Panc1 (cell line): ENCODE data around the gene RGS6. TPM values are rescaled to one million over a fixed set of nuclear protein-coding genes. Genes with fewer than 3 reads are reported as not detected.

Source experiments
- ATAC-seq: fragments of 200-7000 bp; cut with Tn5 transposase; 2 replicates; pipeline ENCODE4 v1.9.1; 2020; ENCODE audit warnings: mild to moderate bottlenecking, moderate library complexity
- BruUV-seq: library from RNA; stranded (reverse); fragments of 400-500 nt; replicated peaks from 2 replicates; lab custom pipeline; 2021; lab: Mats Ljungman, UMichigan
- CTCF ChIA-PET: fragments of 300-600 bp; sonication (Branson Sonifier 250); formaldehyde crosslinking; loops from one replicate; lab custom pipeline; 2022; ENCODE audit warnings: antibody characterized with exemption; lab: Charles Lee
- POLR2A ChIA-PET: fragments of 300-600 bp; sonication (Branson Sonifier 250); formaldehyde crosslinking; loops from one replicate; lab custom pipeline; 2022; ENCODE audit warnings: antibody characterized with exemption; lab: Charles Lee
- DNase-seq: peaks from one replicate; pipeline ENCODE4 v3.0.0-alpha.2; 2010; ENCODE audit warnings: low read depth, low spot score
- H3K27ac ChIP-seq: 2 replicates; pipeline ENCODE4 v1.5.1; 2011; ENCODE audit warnings: mild to moderate bottlenecking, low read length, inconsistent platforms
- H3K27me3 ChIP-seq: fragments of 200-500 bp; sonication (Bioruptor generic); 2 replicates; pipeline ENCODE4 v1.6.0; 2014; ENCODE audit warnings: low read length, inconsistent platforms; ENCODE audit not compliant: control insufficient read depth, insufficient read depth
- H3K36me3 ChIP-seq: fragments of 200-500 bp; sonication (Bioruptor generic); 2 replicates; pipeline ENCODE4 v1.5.1; 2014; ENCODE audit warnings: inconsistent platforms, mild to moderate bottlenecking, low read length, moderate library complexity; ENCODE audit not compliant: control insufficient read depth, insufficient read depth
- H3K4me1 ChIP-seq: 2 replicates; pipeline ENCODE4 v1.5.1; 2011; ENCODE audit warnings: inconsistent platforms, mild to moderate bottlenecking, low read length, moderate library complexity; ENCODE audit not compliant: control insufficient read depth, insufficient read depth
- H3K4me3 ChIP-seq, 2 experiments: 2 replicates each; pipeline ENCODE4 v1.5.1; 2011 to 2012; ENCODE audit warnings: low read depth in 2 of 2, low read length in 2 of 2, mild to moderate bottlenecking in 2 of 2, inconsistent platforms in 1 of 2, moderate library complexity in 1 of 2
- H3K9me3 ChIP-seq: fragments of 200-500 bp; sonication (Bioruptor generic); 2 replicates; pipeline ENCODE4 v1.5.1; 2014; ENCODE audit warnings: low read depth, mild to moderate bottlenecking, inconsistent platforms, low read length, moderate library complexity; ENCODE audit not compliant: control insufficient read depth, insufficient read depth
- POLR2AphosphoS5 ChIP-seq: IDR thresholded peaks from 2 replicates; pipeline ENCODE4 v1.6.1; 2012; ENCODE audit warnings: mild to moderate bottlenecking, low read depth, low read length, moderate library complexity
- SIN3A ChIP-seq: IDR thresholded peaks from 2 replicates; pipeline ENCODE4 v1.6.1; 2012; ENCODE audit warnings: low read depth, mild to moderate bottlenecking, low read length, moderate library complexity, borderline replicate concordance; ENCODE audit not compliant: insufficient read depth
- TCF7L2 ChIP-seq: IDR thresholded peaks from 2 replicates; pipeline ENCODE4 v1.6.1; 2011; ENCODE audit warnings: mild to moderate bottlenecking, low read depth, low read length, inconsistent platforms
- in situ Hi-C: cut with HindIII; loops from 2 replicates; pipeline ENCODE4 v1.10.0; 2016; ENCODE audit warnings: low sequenced_read_pairs, low pct_unique_long_range_greater_than_20kb
- intact Hi-C: fragments of 100-400 bp; cut with micrococcal nuclease; formaldehyde crosslinking; loops from one replicate; pipeline ENCODE4 v1.10.0; 2022; ENCODE audit not compliant: unreplicated experiment
- total RNA-seq: library from RNA; stranded (reverse); gene quantifications from one replicate; pipeline ENCODE4 v1.2.1, GENCODE V29; 2021; ENCODE audit not compliant: unreplicated experiment
- TF ChIP-seq, protein P1 (sequence below), 2 experiments: IDR thresholded peaks; 2 replicates each; pipeline ENCODE4 v1.6.1; 2011 to 2012; ENCODE audit warnings: low read depth in 2 of 2, control low read depth in 1 of 2, low read length in 1 of 2, mild to moderate bottlenecking in 1 of 2, moderate library complexity in 1 of 2; ENCODE audit not compliant: insufficient read depth in 1 of 2
- TF ChIP-seq, protein P2 (sequence below): fragments of 450-650 bp; IDR thresholded peaks from 2 replicates; pipeline ENCODE4 v1.5.1; 2017; ENCODE audit warnings: mild to moderate bottlenecking

RGS6 gene
- total RNA-seq, 1 experiment from 2014 or later: not detected

DNA sequence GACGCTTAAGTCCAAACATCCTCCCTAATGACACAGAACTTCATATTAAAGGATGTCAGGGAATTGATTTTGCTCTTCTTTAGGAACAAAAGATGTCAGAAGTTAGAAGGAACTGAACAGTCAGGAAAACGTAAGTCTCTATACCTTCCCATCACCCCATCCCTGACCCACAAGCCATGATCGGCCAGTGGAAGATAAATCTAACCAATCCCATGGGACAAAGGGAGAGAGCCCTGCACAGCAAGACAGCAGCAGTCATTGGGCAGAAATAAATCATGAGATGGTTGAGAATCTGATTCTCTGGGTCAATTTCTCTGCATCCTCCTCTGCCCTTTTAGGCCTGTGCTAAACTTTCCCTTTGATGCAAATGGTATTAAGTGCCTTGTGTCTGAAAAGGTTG, 414.9 kb downstream of the RGS6 start:
- no peaks in the 10 kb centered on the region for H3K36me3 ChIP-seq
- no peaks in the 10 kb centered on the region for H3K4me1 ChIP-seq
- H3K4me3 ChIP-seq: no peak overlapping the region
- CTCF ChIA-PET: interaction anchor here (0.7 kb wide), 1 partner anchor 912 kb away, joined by 3 read pairs; no protein-coding TSS in a partner anchor
- in situ Hi-C loops (no loop called here), intact Hi-C loops (no loop called here)
- POLR2A ChIA-PET: no interaction called here
- ATAC-seq (no peak), DNase-seq (no peak)
- no peaks in the 10 kb centered on the region for H3K9me3 ChIP-seq
- BruUV-seq: no TSS peak
- TF ChIP-seq POLR2AphosphoS5: no peak
- TF ChIP-seq, protein P1, sequence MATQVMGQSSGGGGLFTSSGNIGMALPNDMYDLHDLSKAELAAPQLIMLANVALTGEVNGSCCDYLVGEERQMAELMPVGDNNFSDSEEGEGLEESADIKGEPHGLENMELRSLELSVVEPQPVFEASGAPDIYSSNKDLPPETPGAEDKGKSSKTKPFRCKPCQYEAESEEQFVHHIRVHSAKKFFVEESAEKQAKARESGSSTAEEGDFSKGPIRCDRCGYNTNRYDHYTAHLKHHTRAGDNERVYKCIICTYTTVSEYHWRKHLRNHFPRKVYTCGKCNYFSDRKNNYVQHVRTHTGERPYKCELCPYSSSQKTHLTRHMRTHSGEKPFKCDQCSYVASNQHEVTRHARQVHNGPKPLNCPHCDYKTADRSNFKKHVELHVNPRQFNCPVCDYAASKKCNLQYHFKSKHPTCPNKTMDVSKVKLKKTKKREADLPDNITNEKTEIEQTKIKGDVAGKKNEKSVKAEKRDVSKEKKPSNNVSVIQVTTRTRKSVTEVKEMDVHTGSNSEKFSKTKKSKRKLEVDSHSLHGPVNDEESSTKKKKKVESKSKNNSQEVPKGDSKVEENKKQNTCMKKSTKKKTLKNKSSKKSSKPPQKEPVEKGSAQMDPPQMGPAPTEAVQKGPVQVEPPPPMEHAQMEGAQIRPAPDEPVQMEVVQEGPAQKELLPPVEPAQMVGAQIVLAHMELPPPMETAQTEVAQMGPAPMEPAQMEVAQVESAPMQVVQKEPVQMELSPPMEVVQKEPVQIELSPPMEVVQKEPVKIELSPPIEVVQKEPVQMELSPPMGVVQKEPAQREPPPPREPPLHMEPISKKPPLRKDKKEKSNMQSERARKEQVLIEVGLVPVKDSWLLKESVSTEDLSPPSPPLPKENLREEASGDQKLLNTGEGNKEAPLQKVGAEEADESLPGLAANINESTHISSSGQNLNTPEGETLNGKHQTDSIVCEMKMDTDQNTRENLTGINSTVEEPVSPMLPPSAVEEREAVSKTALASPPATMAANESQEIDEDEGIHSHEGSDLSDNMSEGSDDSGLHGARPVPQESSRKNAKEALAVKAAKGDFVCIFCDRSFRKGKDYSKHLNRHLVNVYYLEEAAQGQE (IDR thresholded peaks at IDR 0.05; ENCODE audit: insufficient read depth in 1 of 2, low read depth in 2 of 2, low read length in 1 of 2): no peak
- H3K27ac ChIP-seq: no peak overlapping the region
- no peaks in the 10 kb centered on the region for H3K27me3 ChIP-seq

DNA sequence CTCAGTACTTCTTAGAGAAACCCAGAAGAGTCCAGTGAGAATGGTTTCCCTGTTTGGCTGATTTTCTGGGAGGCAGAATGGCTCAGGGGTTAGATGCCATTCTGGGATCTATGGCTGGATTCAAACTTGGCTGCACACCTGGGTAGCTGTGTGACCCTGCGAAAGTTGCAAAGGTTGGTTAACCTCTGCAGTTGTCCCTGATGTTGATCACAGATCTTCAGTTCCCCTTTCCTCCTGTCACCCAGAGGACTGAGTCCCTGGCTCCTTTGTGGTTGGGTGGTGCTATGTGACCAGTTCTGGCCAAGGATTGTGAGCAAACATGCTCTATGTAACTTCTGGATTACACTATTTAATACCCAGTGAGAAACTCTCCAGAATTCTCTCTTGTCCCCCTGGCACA, 418.0 kb downstream of the RGS6 start:
- no peaks in the 10 kb centered on the region for H3K36me3 ChIP-seq
- no TSS peak for BruUV-seq
- no peaks in the 10 kb centered on the region for H3K27me3 ChIP-seq
- H3K27ac ChIP-seq: no peak overlapping the region
- ATAC-seq (no peak), DNase-seq (no peak)
- in situ Hi-C loops: no loop called here
- H3K9me3 ChIP-seq: no peaks in the 10 kb centered on the region
- CTCF ChIA-PET: no interaction called here
- TF ChIP-seq TCF7L2 (no peak), SIN3A (no peak), POLR2AphosphoS5 (no peak)
- TF ChIP-seq, protein P1 (IDR thresholded peaks at IDR 0.05; ENCODE audit: insufficient read depth in 1 of 2, low read depth in 2 of 2, low read length in 1 of 2): no peak
- TF ChIP-seq, protein P2, sequence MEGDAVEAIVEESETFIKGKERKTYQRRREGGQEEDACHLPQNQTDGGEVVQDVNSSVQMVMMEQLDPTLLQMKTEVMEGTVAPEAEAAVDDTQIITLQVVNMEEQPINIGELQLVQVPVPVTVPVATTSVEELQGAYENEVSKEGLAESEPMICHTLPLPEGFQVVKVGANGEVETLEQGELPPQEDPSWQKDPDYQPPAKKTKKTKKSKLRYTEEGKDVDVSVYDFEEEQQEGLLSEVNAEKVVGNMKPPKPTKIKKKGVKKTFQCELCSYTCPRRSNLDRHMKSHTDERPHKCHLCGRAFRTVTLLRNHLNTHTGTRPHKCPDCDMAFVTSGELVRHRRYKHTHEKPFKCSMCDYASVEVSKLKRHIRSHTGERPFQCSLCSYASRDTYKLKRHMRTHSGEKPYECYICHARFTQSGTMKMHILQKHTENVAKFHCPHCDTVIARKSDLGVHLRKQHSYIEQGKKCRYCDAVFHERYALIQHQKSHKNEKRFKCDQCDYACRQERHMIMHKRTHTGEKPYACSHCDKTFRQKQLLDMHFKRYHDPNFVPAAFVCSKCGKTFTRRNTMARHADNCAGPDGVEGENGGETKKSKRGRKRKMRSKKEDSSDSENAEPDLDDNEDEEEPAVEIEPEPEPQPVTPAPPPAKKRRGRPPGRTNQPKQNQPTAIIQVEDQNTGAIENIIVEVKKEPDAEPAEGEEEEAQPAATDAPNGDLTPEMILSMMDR: no peak
- intact Hi-C loops: no loop called here
- H3K4me3 ChIP-seq: no peak overlapping the region
- POLR2A ChIA-PET: no interaction called here
- no peaks in the 10 kb centered on the region for H3K4me1 ChIP-seq
